ENCODE data around the gene C12orf56.

DNA sequence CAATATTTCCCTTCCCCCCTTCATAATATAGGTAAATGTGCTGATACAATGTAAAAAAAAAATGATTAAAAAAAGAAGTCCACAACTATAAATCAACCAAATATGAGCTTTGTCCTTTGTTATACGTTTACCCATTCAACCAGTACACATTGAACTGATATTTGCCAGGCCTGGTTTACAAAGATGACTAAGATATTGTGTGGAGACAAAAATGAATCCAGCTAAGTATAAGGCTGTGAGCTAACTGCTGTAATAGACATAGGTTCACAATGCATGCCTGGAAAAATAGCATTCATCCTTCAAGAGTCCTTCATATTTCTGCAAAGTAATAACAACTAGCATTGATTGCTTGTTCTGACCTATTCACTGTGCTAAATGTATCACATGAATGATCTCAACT is 6.9 kb downstream of the C12orf56 start:
- no peak for TF ChIP-seq FOXS1 (CRISPR knock-in tag; IDR thresholded peaks at IDR 0.05)
- TF ChIP-seq, protein P1, sequence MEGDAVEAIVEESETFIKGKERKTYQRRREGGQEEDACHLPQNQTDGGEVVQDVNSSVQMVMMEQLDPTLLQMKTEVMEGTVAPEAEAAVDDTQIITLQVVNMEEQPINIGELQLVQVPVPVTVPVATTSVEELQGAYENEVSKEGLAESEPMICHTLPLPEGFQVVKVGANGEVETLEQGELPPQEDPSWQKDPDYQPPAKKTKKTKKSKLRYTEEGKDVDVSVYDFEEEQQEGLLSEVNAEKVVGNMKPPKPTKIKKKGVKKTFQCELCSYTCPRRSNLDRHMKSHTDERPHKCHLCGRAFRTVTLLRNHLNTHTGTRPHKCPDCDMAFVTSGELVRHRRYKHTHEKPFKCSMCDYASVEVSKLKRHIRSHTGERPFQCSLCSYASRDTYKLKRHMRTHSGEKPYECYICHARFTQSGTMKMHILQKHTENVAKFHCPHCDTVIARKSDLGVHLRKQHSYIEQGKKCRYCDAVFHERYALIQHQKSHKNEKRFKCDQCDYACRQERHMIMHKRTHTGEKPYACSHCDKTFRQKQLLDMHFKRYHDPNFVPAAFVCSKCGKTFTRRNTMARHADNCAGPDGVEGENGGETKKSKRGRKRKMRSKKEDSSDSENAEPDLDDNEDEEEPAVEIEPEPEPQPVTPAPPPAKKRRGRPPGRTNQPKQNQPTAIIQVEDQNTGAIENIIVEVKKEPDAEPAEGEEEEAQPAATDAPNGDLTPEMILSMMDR (IDR thresholded peaks at IDR 0.05) = no peak
- TF ChIP-seq, protein P2, sequence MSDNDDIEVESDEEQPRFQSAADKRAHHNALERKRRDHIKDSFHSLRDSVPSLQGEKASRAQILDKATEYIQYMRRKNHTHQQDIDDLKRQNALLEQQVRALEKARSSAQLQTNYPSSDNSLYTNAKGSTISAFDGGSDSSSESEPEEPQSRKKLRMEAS (IDR thresholded peaks at IDR 0.05) = no peak
- TF ChIP-seq POLR2A (IDR thresholded peaks at IDR 0.05; ENCODE audit: low read length) = no peak
- TF ChIP-seq EP300 (IDR thresholded peaks at IDR 0.05) = no peak
- TF ChIP-seq, protein P3, sequence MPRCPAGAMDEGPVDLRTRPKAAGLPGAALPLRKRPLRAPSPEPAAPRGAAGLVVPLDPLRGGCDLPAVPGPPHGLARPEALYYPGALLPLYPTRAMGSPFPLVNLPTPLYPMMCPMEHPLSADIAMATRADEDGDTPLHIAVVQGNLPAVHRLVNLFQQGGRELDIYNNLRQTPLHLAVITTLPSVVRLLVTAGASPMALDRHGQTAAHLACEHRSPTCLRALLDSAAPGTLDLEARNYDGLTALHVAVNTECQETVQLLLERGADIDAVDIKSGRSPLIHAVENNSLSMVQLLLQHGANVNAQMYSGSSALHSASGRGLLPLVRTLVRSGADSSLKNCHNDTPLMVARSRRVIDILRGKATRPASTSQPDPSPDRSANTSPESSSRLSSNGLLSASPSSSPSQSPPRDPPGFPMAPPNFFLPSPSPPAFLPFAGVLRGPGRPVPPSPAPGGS (IDR thresholded peaks at IDR 0.05) = no peak
- TF ChIP-seq, protein P4, sequence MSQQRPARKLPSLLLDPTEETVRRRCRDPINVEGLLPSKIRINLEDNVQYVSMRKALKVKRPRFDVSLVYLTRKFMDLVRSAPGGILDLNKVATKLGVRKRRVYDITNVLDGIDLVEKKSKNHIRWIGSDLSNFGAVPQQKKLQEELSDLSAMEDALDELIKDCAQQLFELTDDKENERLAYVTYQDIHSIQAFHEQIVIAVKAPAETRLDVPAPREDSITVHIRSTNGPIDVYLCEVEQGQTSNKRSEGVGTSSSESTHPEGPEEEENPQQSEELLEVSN (IDR thresholded peaks at IDR 0.05; ENCODE audit: borderline replicate concordance, low read depth) = no peak
- TF ChIP-seq, protein P5, sequence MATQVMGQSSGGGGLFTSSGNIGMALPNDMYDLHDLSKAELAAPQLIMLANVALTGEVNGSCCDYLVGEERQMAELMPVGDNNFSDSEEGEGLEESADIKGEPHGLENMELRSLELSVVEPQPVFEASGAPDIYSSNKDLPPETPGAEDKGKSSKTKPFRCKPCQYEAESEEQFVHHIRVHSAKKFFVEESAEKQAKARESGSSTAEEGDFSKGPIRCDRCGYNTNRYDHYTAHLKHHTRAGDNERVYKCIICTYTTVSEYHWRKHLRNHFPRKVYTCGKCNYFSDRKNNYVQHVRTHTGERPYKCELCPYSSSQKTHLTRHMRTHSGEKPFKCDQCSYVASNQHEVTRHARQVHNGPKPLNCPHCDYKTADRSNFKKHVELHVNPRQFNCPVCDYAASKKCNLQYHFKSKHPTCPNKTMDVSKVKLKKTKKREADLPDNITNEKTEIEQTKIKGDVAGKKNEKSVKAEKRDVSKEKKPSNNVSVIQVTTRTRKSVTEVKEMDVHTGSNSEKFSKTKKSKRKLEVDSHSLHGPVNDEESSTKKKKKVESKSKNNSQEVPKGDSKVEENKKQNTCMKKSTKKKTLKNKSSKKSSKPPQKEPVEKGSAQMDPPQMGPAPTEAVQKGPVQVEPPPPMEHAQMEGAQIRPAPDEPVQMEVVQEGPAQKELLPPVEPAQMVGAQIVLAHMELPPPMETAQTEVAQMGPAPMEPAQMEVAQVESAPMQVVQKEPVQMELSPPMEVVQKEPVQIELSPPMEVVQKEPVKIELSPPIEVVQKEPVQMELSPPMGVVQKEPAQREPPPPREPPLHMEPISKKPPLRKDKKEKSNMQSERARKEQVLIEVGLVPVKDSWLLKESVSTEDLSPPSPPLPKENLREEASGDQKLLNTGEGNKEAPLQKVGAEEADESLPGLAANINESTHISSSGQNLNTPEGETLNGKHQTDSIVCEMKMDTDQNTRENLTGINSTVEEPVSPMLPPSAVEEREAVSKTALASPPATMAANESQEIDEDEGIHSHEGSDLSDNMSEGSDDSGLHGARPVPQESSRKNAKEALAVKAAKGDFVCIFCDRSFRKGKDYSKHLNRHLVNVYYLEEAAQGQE (IDR thresholded peaks at IDR 0.05) = no peak
- no peak for TF ChIP-seq NFE2L2 (conservative IDR thresholded peaks at IDR 0.05; ENCODE audit: low read length)
- no peak for TF ChIP-seq RAD21 (conservative IDR thresholded peaks at IDR 0.05 in 1 of 2, IDR thresholded peaks at IDR 0.05 in 1 of 2)
- no peak for TF ChIP-seq MAFK (IDR thresholded peaks at IDR 0.05; ENCODE audit: partially characterized antibody)
- TF ChIP-seq JUN (IDR thresholded peaks at IDR 0.05) = no peak
- TF ChIP-seq, protein P6, sequence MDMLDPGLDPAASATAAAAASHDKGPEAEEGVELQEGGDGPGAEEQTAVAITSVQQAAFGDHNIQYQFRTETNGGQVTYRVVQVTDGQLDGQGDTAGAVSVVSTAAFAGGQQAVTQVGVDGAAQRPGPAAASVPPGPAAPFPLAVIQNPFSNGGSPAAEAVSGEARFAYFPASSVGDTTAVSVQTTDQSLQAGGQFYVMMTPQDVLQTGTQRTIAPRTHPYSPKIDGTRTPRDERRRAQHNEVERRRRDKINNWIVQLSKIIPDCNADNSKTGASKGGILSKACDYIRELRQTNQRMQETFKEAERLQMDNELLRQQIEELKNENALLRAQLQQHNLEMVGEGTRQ (IDR thresholded peaks at IDR 0.05) = no peak
- no peak for TF ChIP-seq EHMT2 (IDR thresholded peaks at IDR 0.05; ENCODE audit: low read depth)

Data from A549 (cell line).